H9 (cell line): ENCODE data around the gene CDH4. TPM values are rescaled to one million over a fixed set of nuclear protein-coding genes. Genes with fewer than 3 reads are reported as not detected.

ENCODE experiments used
- DNase-seq: peaks from one replicate; pipeline ENCODE4 v3.0.0-alpha.2; 2017
- H2AFZ ChIP-seq: one replicate; pipeline ENCODE4 v1.6.1; 2013; ENCODE audit warnings: mild to moderate bottlenecking, low read length, control low read depth, moderate library complexity
- H2AK5ac ChIP-seq: 2 replicates; pipeline ENCODE4 v1.6.1; 2013; ENCODE audit warnings: low read length, control low read depth, mixed read lengths; ENCODE audit not compliant: insufficient read length
- H2BK120ac ChIP-seq: one replicate; pipeline ENCODE4 v1.6.1; 2013; ENCODE audit warnings: low read depth, mild to moderate bottlenecking, low read length, control low read depth, inconsistent platforms; ENCODE audit not compliant: poor library complexity, severe bottlenecking
- H2BK12ac ChIP-seq: 2 replicates; pipeline ENCODE4 v1.6.1; 2013; ENCODE audit warnings: low read length, control low read depth, mixed read lengths, low read depth; ENCODE audit not compliant: insufficient read length
- H2BK15ac ChIP-seq: 2 replicates; pipeline ENCODE4 v1.6.1; 2013; ENCODE audit warnings: low read depth, low read length, control low read depth
- H2BK20ac ChIP-seq: one replicate; pipeline ENCODE4 v1.6.1; 2013; ENCODE audit warnings: low read depth, mild to moderate bottlenecking, low read length, control low read depth, inconsistent platforms; ENCODE audit not compliant: poor library complexity, severe bottlenecking
- H2BK5ac ChIP-seq: 2 replicates; pipeline ENCODE4 v1.6.1; 2013; ENCODE audit warnings: low read length, control low read depth, mixed read lengths; ENCODE audit not compliant: insufficient read length
- H3K14ac ChIP-seq: 2 replicates; pipeline ENCODE4 v1.6.1; 2013; ENCODE audit warnings: low read length, control low read depth; ENCODE audit not compliant: insufficient read depth
- H3K18ac ChIP-seq: 2 replicates; pipeline ENCODE4 v1.6.1; 2013; ENCODE audit warnings: low read depth, mild to moderate bottlenecking, mixed read lengths, low read length, control low read depth; ENCODE audit not compliant: insufficient read length
- H3K23ac ChIP-seq: 2 replicates; pipeline ENCODE4 v1.6.1; 2013; ENCODE audit warnings: low read length, control low read depth, mixed read lengths, low read depth; ENCODE audit not compliant: insufficient read length
- H3K23me2 ChIP-seq: 2 replicates; pipeline ENCODE4 v1.6.1; 2013; ENCODE audit warnings: low read depth, mild to moderate bottlenecking, mixed read lengths, low read length, control low read depth; ENCODE audit not compliant: insufficient read length, poor library complexity, severe bottlenecking
- H3K27ac ChIP-seq: 2 replicates; pipeline ENCODE4 v1.5.1; 2013; ENCODE audit warnings: low read length, control low read depth, mixed read lengths, low read depth; ENCODE audit not compliant: insufficient read length
- H3K27me3 ChIP-seq: 2 replicates; pipeline ENCODE4 v1.6.1; 2013; ENCODE audit warnings: low read length, control low read depth, inconsistent platforms; ENCODE audit not compliant: insufficient read depth
- H3K4ac ChIP-seq: 2 replicates; pipeline ENCODE4 v1.6.1; 2013; ENCODE audit warnings: low read depth, mild to moderate bottlenecking, control low read depth, inconsistent platforms, low read length, moderate library complexity
- H3K4me1 ChIP-seq: 2 replicates; pipeline ENCODE4 v1.6.1; 2013; ENCODE audit warnings: low read length, control low read depth, inconsistent platforms; ENCODE audit not compliant: insufficient read depth
- H3K4me2 ChIP-seq: 2 replicates; pipeline ENCODE4 v1.6.1; 2013; ENCODE audit warnings: low read length, control low read depth, mixed read lengths; ENCODE audit not compliant: insufficient read length, insufficient read depth
- H3K56ac ChIP-seq: 2 replicates; pipeline ENCODE4 v1.6.1; 2013; ENCODE audit warnings: low read depth, mild to moderate bottlenecking, mixed read lengths, low read length, control low read depth; ENCODE audit not compliant: insufficient read length
- H3K79me1 ChIP-seq: 2 replicates; pipeline ENCODE4 v1.6.1; 2013; ENCODE audit warnings: low read depth, mild to moderate bottlenecking, moderate library complexity, low read length, control low read depth, inconsistent platforms; ENCODE audit not compliant: insufficient read depth, poor library complexity, severe bottlenecking
- H3K79me2 ChIP-seq: 2 replicates; pipeline ENCODE4 v1.6.1; 2013; ENCODE audit warnings: low read length, control low read depth, inconsistent platforms; ENCODE audit not compliant: insufficient read depth
- H3K9ac ChIP-seq: 2 replicates; pipeline ENCODE4 v1.6.1; 2013; ENCODE audit warnings: low read length, control low read depth, mixed read lengths; ENCODE audit not compliant: insufficient read length; ENCODE audit errors: extremely low read depth
- H3K9me3 ChIP-seq: one replicate; pipeline ENCODE4 v1.6.1; 2013; ENCODE audit warnings: low read depth, low read length, inconsistent platforms; ENCODE audit not compliant: control insufficient read depth
- H3T11ph ChIP-seq: one replicate; pipeline ENCODE4 v1.6.1; 2013; ENCODE audit warnings: mild to moderate bottlenecking, low read length, control low read depth, inconsistent platforms
- H4K20me1 ChIP-seq: one replicate; pipeline ENCODE4 v1.6.1; 2013; ENCODE audit not compliant: control insufficient read depth, insufficient read length, insufficient read depth
- H4K5ac ChIP-seq: 2 replicates; pipeline ENCODE4 v1.6.1; 2013; ENCODE audit warnings: low read depth, mild to moderate bottlenecking, mixed read lengths, low read length, control low read depth; ENCODE audit not compliant: insufficient read length
- H4K8ac ChIP-seq: replicated peaks from 2 replicates; pipeline ENCODE4 v1.6.1; 2013; ENCODE audit warnings: low read length, control low read depth, mixed read lengths, low read depth; ENCODE audit not compliant: insufficient read length
- H4K91ac ChIP-seq: 2 replicates; pipeline ENCODE4 v1.6.1; 2013; ENCODE audit warnings: low read depth, mild to moderate bottlenecking, moderate library complexity, mixed read lengths, low read length, control low read depth; ENCODE audit not compliant: insufficient read length
- H3K27ac Mint-ChIP-seq, 3 experiments: 2 replicates in 2 of 3; 3 replicates in 1 of 3; pipeline ENCODE4 v1.8.0; 2020 to 2021; ENCODE audit warnings: mixed read lengths in 3 of 3, mild to moderate bottlenecking in 1 of 3, moderate library complexity in 1 of 3
- H3K27me3 Mint-ChIP-seq: 2 replicates; pipeline ENCODE4 v1.8.0; 2021; ENCODE audit warnings: low read depth, mild to moderate bottlenecking, moderate library complexity, mixed read lengths
- H3K36me3 Mint-ChIP-seq, 3 experiments: 2 replicates in 2 of 3; 3 replicates in 1 of 3; pipeline ENCODE4 v1.8.0; 2020 to 2021; ENCODE audit warnings: low read depth in 3 of 3, mixed read lengths in 3 of 3; ENCODE audit not compliant: insufficient read depth in 1 of 3
- H3K4me1 Mint-ChIP-seq, 2 experiments: 2 replicates each; pipeline ENCODE4 v1.8.0; 2020; ENCODE audit warnings: mixed read lengths in 2 of 2
- H3K4me3 Mint-ChIP-seq, 2 experiments: 2 replicates in 1 of 2; 3 replicates in 1 of 2; pipeline ENCODE4 v1.8.0; 2020 to 2021; ENCODE audit warnings: mild to moderate bottlenecking in 2 of 2, mixed read lengths in 2 of 2, moderate library complexity in 1 of 2
- H3K9me3 Mint-ChIP-seq, 2 experiments: 2 replicates in 1 of 2; 3 replicates in 1 of 2; pipeline ENCODE4 v1.8.0; 2020; ENCODE audit warnings: mild to moderate bottlenecking in 2 of 2, mixed read lengths in 2 of 2, moderate library complexity in 1 of 2
- WGBS: extraction: QIAGEN DNeasy Blood & Tissue Kit; methylation state at CpG from one replicate; pipeline ENCODE4 v1.1.7; 2013; ENCODE audit warnings: missing lambda C conversion rate, low lambda C conversion rate, mixed read lengths; ENCODE audit not compliant: insufficient read length; ENCODE audit errors: extremely low coverage; 5-methylcytosine and 5-hydroxymethylcytosine counted together
- total RNA-seq: library from RNA; stranded (reverse); gene quantifications from 2 replicates; pipeline ENCODE4 v1.2.1, GENCODE V29; 2021
- TF ChIP-seq, protein P1 (sequence below): fragments of 200-600 bp; sonication (generic); conservative IDR thresholded peaks from 3 replicates; pipeline ENCODE4 v1.8.0; 2021; ENCODE audit warnings: antibody characterized with exemption, mild to moderate bottlenecking

Gene CDH4
- total RNA-seq, 1 experiment from 2014 or later: 3.0 TPM

DNA sequence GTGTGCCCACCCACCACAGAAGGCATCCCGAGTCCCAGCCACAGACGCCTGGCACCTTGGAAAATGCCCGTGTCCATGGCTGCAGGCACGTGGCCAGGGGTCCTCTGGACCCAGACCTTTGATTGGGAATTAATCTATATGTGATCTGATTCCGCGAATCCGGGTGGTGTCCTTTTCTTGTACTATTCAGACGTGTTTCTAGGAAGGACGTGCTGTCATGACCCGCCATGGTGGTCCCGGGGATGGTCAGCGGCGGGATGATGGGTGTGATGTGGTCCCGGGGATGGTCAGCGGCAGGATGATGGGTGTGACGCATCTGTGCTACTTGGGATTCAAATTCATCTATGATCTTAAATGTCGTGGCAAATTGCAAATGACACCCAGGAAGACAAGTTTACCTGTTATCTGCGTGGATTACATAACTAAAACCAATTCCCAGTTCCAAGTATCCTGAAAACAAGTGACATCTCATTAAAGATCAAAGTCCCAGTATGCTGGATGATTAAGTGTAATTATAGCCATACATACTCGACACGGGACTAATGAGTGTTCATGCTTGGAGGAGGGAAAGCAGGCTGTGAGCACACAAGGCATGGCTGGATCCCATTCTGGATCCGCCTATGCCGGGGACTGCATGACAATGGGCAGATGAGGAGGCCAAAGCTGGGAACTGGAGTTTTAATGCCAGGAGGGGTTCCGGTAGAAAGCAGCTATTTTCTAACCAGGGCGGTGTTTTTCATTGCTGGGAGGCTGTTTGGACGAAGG lies 557.1 kb downstream of the CDH4 start:
- H3K14ac ChIP-seq: no peak overlapping the region
- no peak overlapping the region for H3T11ph ChIP-seq
- no peak overlapping the region for H2BK12ac ChIP-seq
- H2BK120ac ChIP-seq: no peak overlapping the region
- Mint-ChIP-seq H3K9me3 (no peaks in the 10 kb centered on the region), H3K27me3 (peaks cover 43% of the 10 kb centered on the region), H3K27ac (peak overlapping the region in 1 of 3 experiments; percentile 89; a peak in 1 of 7 replicates), H3K4me1 (peaks cover 5 to 16% of the 10 kb centered on the region in 2 experiments), H3K36me3 (no peaks in the 10 kb centered on the region), H3K4me3 (no peak overlapping the region)
- no peaks in the 10 kb centered on the region; the same call in 1 of the 2 replicates for H3K27me3 ChIP-seq
- no peak overlapping the region for H4K5ac ChIP-seq
- TF ChIP-seq, protein P1, sequence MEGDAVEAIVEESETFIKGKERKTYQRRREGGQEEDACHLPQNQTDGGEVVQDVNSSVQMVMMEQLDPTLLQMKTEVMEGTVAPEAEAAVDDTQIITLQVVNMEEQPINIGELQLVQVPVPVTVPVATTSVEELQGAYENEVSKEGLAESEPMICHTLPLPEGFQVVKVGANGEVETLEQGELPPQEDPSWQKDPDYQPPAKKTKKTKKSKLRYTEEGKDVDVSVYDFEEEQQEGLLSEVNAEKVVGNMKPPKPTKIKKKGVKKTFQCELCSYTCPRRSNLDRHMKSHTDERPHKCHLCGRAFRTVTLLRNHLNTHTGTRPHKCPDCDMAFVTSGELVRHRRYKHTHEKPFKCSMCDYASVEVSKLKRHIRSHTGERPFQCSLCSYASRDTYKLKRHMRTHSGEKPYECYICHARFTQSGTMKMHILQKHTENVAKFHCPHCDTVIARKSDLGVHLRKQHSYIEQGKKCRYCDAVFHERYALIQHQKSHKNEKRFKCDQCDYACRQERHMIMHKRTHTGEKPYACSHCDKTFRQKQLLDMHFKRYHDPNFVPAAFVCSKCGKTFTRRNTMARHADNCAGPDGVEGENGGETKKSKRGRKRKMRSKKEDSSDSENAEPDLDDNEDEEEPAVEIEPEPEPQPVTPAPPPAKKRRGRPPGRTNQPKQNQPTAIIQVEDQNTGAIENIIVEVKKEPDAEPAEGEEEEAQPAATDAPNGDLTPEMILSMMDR: no peak
- no peaks in the 10 kb centered on the region for H3K23me2 ChIP-seq
- H3K79me1 ChIP-seq: no peaks in the 10 kb centered on the region
- H3K4me1 ChIP-seq: no peaks in the 10 kb centered on the region
- H2BK5ac ChIP-seq: no peak overlapping the region
- no peak overlapping the region for H3K27ac ChIP-seq
- H3K18ac ChIP-seq: no peak overlapping the region
- H4K8ac ChIP-seq: no peak overlapping the region
- no peak overlapping the region for H3K56ac ChIP-seq
- DNase-seq: no peak
- no peak overlapping the region for H3K23ac ChIP-seq
- H4K20me1 ChIP-seq: no peaks in the 10 kb centered on the region
- H3K4ac ChIP-seq: no peak overlapping the region
- WGBS: no CpG with 5 or more reads among the region's 25 CpGs
- no peak overlapping the region for H2BK15ac ChIP-seq
- no peaks in the 10 kb centered on the region for H3K79me2 ChIP-seq
- H3K9me3 ChIP-seq: no peaks in the 10 kb centered on the region
- H3K4me2 ChIP-seq: no peak overlapping the region
- no peak overlapping the region for H4K91ac ChIP-seq
- no peak overlapping the region for H2BK20ac ChIP-seq
- no peak overlapping the region for H2AK5ac ChIP-seq
- H2AFZ ChIP-seq: no peak overlapping the region
- H3K9ac ChIP-seq: no peak overlapping the region
